ENCODE data around the gene MBOAT1. TPM values are rescaled to one million over a fixed set of nuclear protein-coding genes. Genes with fewer than 3 reads are reported as not detected.

MBOAT1 gene
- total RNA-seq, 2 experiments from 2014 or later: not detected

GRCh38 chr6:20207088-20207418, 5.2 kb downstream of the MBOAT1 start:
- intact Hi-C loops (cut with micrococcal nuclease; ENCODE audit: unreplicated experiment): no loop called here
- POLR2A ChIA-PET: no interaction called here
- H2AFZ ChIP-seq (ENCODE audit: low read length): no peak overlapping the region

GRCh38 chr6:20205722-20206161, 6.5 kb downstream of the MBOAT1 start:
- intact Hi-C loops (cut with micrococcal nuclease; ENCODE audit: unreplicated experiment): no loop called here
- no peak for DNase-seq (ENCODE audit: low spot score)
- Histone ChIP-seq H4K20me1 (ENCODE audit: insufficient read depth, low read length) (no peaks in the 10 kb centered on the region), H3K27ac (ENCODE audit: low read depth, low read length, poor library complexity, severe bottlenecking) (no peak overlapping the region), H3K4me3 (ENCODE audit: low read depth, low read length, poor library complexity, severe bottlenecking) (no peak overlapping the region), H3K9me3 (ENCODE audit: low read length) (no peaks in the 10 kb centered on the region), H3K4me2 (ENCODE audit: low read length) (no peak overlapping the region), H2AFZ (ENCODE audit: low read length) (no peak overlapping the region), H3K36me3 (ENCODE audit: insufficient read depth, low read length) (no peaks in the 10 kb centered on the region), H3K79me2 (ENCODE audit: insufficient read depth, low read depth, low read length) (no peaks in the 10 kb centered on the region), H3K9me2 (ENCODE audit: insufficient read depth, low read length) (no peaks in the 10 kb centered on the region), H3K4me1 (ENCODE audit: insufficient read depth, low read length, poor library complexity, severe bottlenecking) (no peaks in the 10 kb centered on the region)
- CTCF ChIA-PET (ENCODE audit: unreplicated experiment): no interaction called here
- no TSS peak for BruUV-seq (replicated peaks)
- POLR2A ChIA-PET: no interaction called here
- TF ChIP-seq EZH2phosphoT487 (IDR thresholded peaks at IDR 0.05; ENCODE audit: borderline replicate concordance, low read depth, low read length): no peak

More at GRCh38 chr6:20207088-20207418, 5.2 kb downstream of the MBOAT1 start:
- no peak for DNase-seq (ENCODE audit: low spot score)
- no peaks in the 10 kb centered on the region for H3K9me2 ChIP-seq (ENCODE audit: insufficient read depth, low read length)
- no peaks in the 10 kb centered on the region for H3K9me3 ChIP-seq (ENCODE audit: low read length)
- H3K4me3 ChIP-seq (ENCODE audit: low read depth, low read length, poor library complexity, severe bottlenecking): no peak overlapping the region
- no peaks in the 10 kb centered on the region for H3K36me3 ChIP-seq (ENCODE audit: insufficient read depth, low read length)
- no peaks in the 10 kb centered on the region for H4K20me1 ChIP-seq (ENCODE audit: insufficient read depth, low read length)
- H3K4me1 ChIP-seq (ENCODE audit: insufficient read depth, low read length, poor library complexity, severe bottlenecking): no peaks in the 10 kb centered on the region
- no peak overlapping the region for H3K4me2 ChIP-seq (ENCODE audit: low read length)
- no peak overlapping the region for H3K27ac ChIP-seq (ENCODE audit: low read depth, low read length, poor library complexity, severe bottlenecking)
- CTCF ChIA-PET (ENCODE audit: unreplicated experiment): no interaction called here
- H3K79me2 ChIP-seq (ENCODE audit: insufficient read depth, low read depth, low read length): no peaks in the 10 kb centered on the region
- TF ChIP-seq EZH2phosphoT487 (IDR thresholded peaks at IDR 0.05; ENCODE audit: borderline replicate concordance, low read depth, low read length) (no peak), CTCF (conservative IDR thresholded peaks at IDR 0.05; ENCODE audit: low read length) (no peak)
- BruUV-seq (replicated peaks): no TSS peak

GRCh38 chr6:20204512-20204894, 7.8 kb downstream of the MBOAT1 start:
- no peaks in the 10 kb centered on the region for H3K79me2 ChIP-seq (ENCODE audit: insufficient read depth, low read depth, low read length)
- DNase-seq (ENCODE audit: low spot score): no peak
- no peak overlapping the region for H3K4me3 ChIP-seq (ENCODE audit: low read depth, low read length, poor library complexity, severe bottlenecking)
- H3K27ac ChIP-seq (ENCODE audit: low read depth, low read length, poor library complexity, severe bottlenecking): no peak overlapping the region
- POLR2A ChIA-PET: no interaction called here
- no peaks in the 10 kb centered on the region for H3K36me3 ChIP-seq (ENCODE audit: insufficient read depth, low read length)
- H4K20me1 ChIP-seq (ENCODE audit: insufficient read depth, low read length): no peaks in the 10 kb centered on the region
- TF ChIP-seq EZH2phosphoT487 (IDR thresholded peaks at IDR 0.05; ENCODE audit: borderline replicate concordance, low read depth, low read length) (no peak), CTCF (conservative IDR thresholded peaks at IDR 0.05; ENCODE audit: low read length) (no peak)
- no peaks in the 10 kb centered on the region for H3K9me3 ChIP-seq (ENCODE audit: low read length)
- CTCF ChIA-PET (ENCODE audit: unreplicated experiment): no interaction called here
- intact Hi-C loops (cut with micrococcal nuclease; ENCODE audit: unreplicated experiment): no loop called here
- no peak overlapping the region for H2AFZ ChIP-seq (ENCODE audit: low read length)
- no peaks in the 10 kb centered on the region for H3K4me1 ChIP-seq (ENCODE audit: insufficient read depth, low read length, poor library complexity, severe bottlenecking)
- H3K4me2 ChIP-seq (ENCODE audit: low read length): no peak overlapping the region
- no TSS peak for BruUV-seq (replicated peaks)
- no peaks in the 10 kb centered on the region for H3K9me2 ChIP-seq (ENCODE audit: insufficient read depth, low read length)
